Lower leg skin (tissue), 3 donors: ENCODE results near the gene SESN2.

Experiments used
- POLR2A ChIP-seq, 2 donors: fragments of 450-650 bp; IDR thresholded peaks; one replicate each; pipeline ENCODE4 v1.6.1; 2016 to 2017; ENCODE audit warnings: antibody characterized with exemption in 2 of 2, mild to moderate bottlenecking in 1 of 2, moderate library complexity in 1 of 2
- TF ChIP-seq, protein P1 (sequence below), 3 donors: fragments of 450-650 bp; IDR thresholded peaks; one replicate each; pipeline ENCODE4 v1.5.1; 2016; ENCODE audit warnings: antibody characterized with exemption in 3 of 3, mild to moderate bottlenecking in 3 of 3, moderate library complexity in 2 of 3

GRCh38 chr1:28290851-28291250 lies 31.5 kb downstream of the SESN2 start:
- TF ChIP-seq, protein P1, sequence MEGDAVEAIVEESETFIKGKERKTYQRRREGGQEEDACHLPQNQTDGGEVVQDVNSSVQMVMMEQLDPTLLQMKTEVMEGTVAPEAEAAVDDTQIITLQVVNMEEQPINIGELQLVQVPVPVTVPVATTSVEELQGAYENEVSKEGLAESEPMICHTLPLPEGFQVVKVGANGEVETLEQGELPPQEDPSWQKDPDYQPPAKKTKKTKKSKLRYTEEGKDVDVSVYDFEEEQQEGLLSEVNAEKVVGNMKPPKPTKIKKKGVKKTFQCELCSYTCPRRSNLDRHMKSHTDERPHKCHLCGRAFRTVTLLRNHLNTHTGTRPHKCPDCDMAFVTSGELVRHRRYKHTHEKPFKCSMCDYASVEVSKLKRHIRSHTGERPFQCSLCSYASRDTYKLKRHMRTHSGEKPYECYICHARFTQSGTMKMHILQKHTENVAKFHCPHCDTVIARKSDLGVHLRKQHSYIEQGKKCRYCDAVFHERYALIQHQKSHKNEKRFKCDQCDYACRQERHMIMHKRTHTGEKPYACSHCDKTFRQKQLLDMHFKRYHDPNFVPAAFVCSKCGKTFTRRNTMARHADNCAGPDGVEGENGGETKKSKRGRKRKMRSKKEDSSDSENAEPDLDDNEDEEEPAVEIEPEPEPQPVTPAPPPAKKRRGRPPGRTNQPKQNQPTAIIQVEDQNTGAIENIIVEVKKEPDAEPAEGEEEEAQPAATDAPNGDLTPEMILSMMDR (IDR thresholded peaks at IDR 0.05) = no peak
- no peak for TF ChIP-seq POLR2A (IDR thresholded peaks at IDR 0.05)
